IMR-90 (cell line): ENCODE results near the gene AGBL1. TPM values are rescaled to one million over a fixed set of nuclear protein-coding genes. Genes with fewer than 3 reads are reported as not detected.

ENCODE experiments used
- ATAC-seq: fragments of 200-7000 bp; cut with Tn5 transposase; 2 replicates; pipeline ENCODE4 v1.9.1; 2020; ENCODE audit warnings: low read depth, mild to moderate bottlenecking, moderate library complexity
- BruUV-seq: library from RNA; stranded (reverse); fragments of 400-500 nt; replicated peaks from 2 replicates; lab custom pipeline; 2021; lab: Mats Ljungman, UMichigan
- CTCF ChIA-PET: fragments of 300-600 bp; formaldehyde crosslinking; extraction: SDS; loops from one replicate; lab custom pipeline; 2021; ENCODE audit warnings: antibody characterized with exemption; lab: Yijun Ruan, JAX
- POLR2A ChIA-PET: fragments of 300-600 bp; sonication (Branson Sonifier 250); formaldehyde crosslinking; loops from one replicate; lab custom pipeline; 2022; ENCODE audit warnings: antibody characterized with exemption; ENCODE audit not compliant: unreplicated experiment; lab: Charles Lee
- DNase-seq: peaks from one replicate; pipeline ENCODE4 v3.0.0; 2013
- H2AFZ ChIP-seq: replicated peaks from 2 replicates; pipeline ENCODE3; 2013; ENCODE audit warnings: low read length, mild to moderate bottlenecking; ENCODE audit not compliant: poor library complexity
- H2AK5ac ChIP-seq: 2 replicates; pipeline ENCODE4 v1.6.1; 2013; ENCODE audit warnings: low read depth, low read length, inconsistent platforms
- H2AK9ac ChIP-seq: replicated peaks from 2 replicates; pipeline ENCODE3; 2013; ENCODE audit warnings: mild to moderate bottlenecking, low read depth, low read length, moderate library complexity; ENCODE audit not compliant: poor library complexity
- H2BK120ac ChIP-seq: 2 replicates; pipeline ENCODE4 v1.6.1; 2013; ENCODE audit warnings: low read depth, low read length, inconsistent platforms
- H2BK15ac ChIP-seq: 3 replicates; pipeline ENCODE4 v1.6.1; 2013; ENCODE audit warnings: low read depth, low read length, inconsistent platforms
- H2BK20ac ChIP-seq: 2 replicates; pipeline ENCODE4 v1.6.1; 2013; ENCODE audit warnings: low read depth, mild to moderate bottlenecking, inconsistent platforms, low read length, moderate library complexity
- H2BK5ac ChIP-seq: 2 replicates; pipeline ENCODE4 v1.6.1; 2013; ENCODE audit warnings: mild to moderate bottlenecking, low read depth, low read length, inconsistent platforms; ENCODE audit not compliant: poor library complexity, severe bottlenecking
- H3K14ac ChIP-seq: replicated peaks from 2 replicates; pipeline ENCODE4 v1.6.1; 2013; ENCODE audit warnings: low read depth, low read length, inconsistent platforms
- H3K18ac ChIP-seq: 2 replicates; pipeline ENCODE4 v1.6.1; 2013; ENCODE audit warnings: low read depth, low read length, control low read depth
- H3K23ac ChIP-seq: 2 replicates; pipeline ENCODE4 v1.6.1; 2013; ENCODE audit warnings: low read depth, low read length, inconsistent platforms
- H3K27ac ChIP-seq: 2 replicates; pipeline ENCODE4 v1.5.1; 2013; ENCODE audit warnings: mild to moderate bottlenecking, control low read depth, low read length; ENCODE audit not compliant: insufficient read depth
- H3K27me3 ChIP-seq: 2 replicates; pipeline ENCODE4 v1.6.1; 2013; ENCODE audit warnings: low read length; ENCODE audit not compliant: control insufficient read depth, insufficient read depth
- H3K36me3 ChIP-seq: 2 replicates; pipeline ENCODE4 v1.6.1; 2013; ENCODE audit warnings: low read length, mixed read lengths; ENCODE audit not compliant: control insufficient read depth, insufficient read depth
- H3K4ac ChIP-seq: 2 replicates; pipeline ENCODE4 v1.6.1; 2013; ENCODE audit warnings: low read depth, low read length, inconsistent platforms
- H3K4me1 ChIP-seq: 2 replicates; pipeline ENCODE4 v1.6.1; 2013; ENCODE audit warnings: low read length, mixed read lengths; ENCODE audit not compliant: control insufficient read depth, insufficient read depth
- H3K4me2 ChIP-seq: 2 replicates; pipeline ENCODE4 v1.6.1; 2013; ENCODE audit warnings: low read depth, mild to moderate bottlenecking, control low read depth, low read length, moderate library complexity
- H3K4me3 ChIP-seq: 2 replicates; pipeline ENCODE4 v1.5.1; 2013; ENCODE audit warnings: low read depth, mild to moderate bottlenecking, control low read depth, low read length, moderate library complexity; ENCODE audit not compliant: insufficient read depth
- H3K56ac ChIP-seq: 2 replicates; pipeline ENCODE4 v1.6.1; 2013; ENCODE audit warnings: low read length, inconsistent platforms; ENCODE audit not compliant: insufficient read depth; ENCODE audit errors: extremely low read depth
- H3K79me1 ChIP-seq, 2 experiments: 2 replicates each; pipeline ENCODE4 v1.6.1; 2013; ENCODE audit warnings: low read length in 2 of 2, inconsistent platforms in 1 of 2, low read depth in 1 of 2
- H3K9ac ChIP-seq: 2 replicates; pipeline ENCODE4 v1.6.1; 2013; ENCODE audit warnings: low read depth, low read length, control low read depth
- H3K9me1 ChIP-seq: 2 replicates; pipeline ENCODE4 v1.6.1; 2013; ENCODE audit warnings: low read length, inconsistent platforms; ENCODE audit not compliant: insufficient read depth
- H3K9me3 ChIP-seq: 2 replicates; pipeline ENCODE4 v1.6.1; 2013; ENCODE audit warnings: low read length; ENCODE audit not compliant: control insufficient read depth, insufficient read depth
- H4K20me1 ChIP-seq: 2 replicates; pipeline ENCODE4 v1.6.1; 2013; ENCODE audit warnings: low read length, inconsistent platforms; ENCODE audit not compliant: insufficient read depth
- H4K5ac ChIP-seq: 2 replicates; pipeline ENCODE4 v1.6.1; 2013; ENCODE audit warnings: mild to moderate bottlenecking, low read depth, low read length, control low read depth
- H4K8ac ChIP-seq, 2 experiments: 2 replicates each; pipeline ENCODE4 v1.6.1; 2013; ENCODE audit warnings: low read depth in 2 of 2, low read length in 2 of 2, control low read depth in 1 of 2, inconsistent platforms in 1 of 2
- H4K91ac ChIP-seq: 2 replicates; pipeline ENCODE4 v1.6.1; 2013; ENCODE audit warnings: low read depth, low read length, inconsistent platforms; ENCODE audit not compliant: insufficient read depth
- BHLHE40 ChIP-seq: fragments of 150-350 bp; IDR thresholded peaks from 2 replicates; pipeline ENCODE4 v1.6.1; 2016; ENCODE audit warnings: mild to moderate bottlenecking, low read depth, low read length
- CEBPB ChIP-seq: IDR thresholded peaks from 2 replicates; pipeline ENCODE4 v1.6.1; 2012; ENCODE audit warnings: low read depth, low read length, improper control_type of control experiment
- CHD1 ChIP-seq: IDR thresholded peaks from 2 replicates; pipeline ENCODE4 v1.6.1; 2012; ENCODE audit warnings: low read depth, low read length, improper control_type of control experiment
- CTCF ChIP-seq: conservative IDR thresholded peaks from 2 replicates; pipeline ENCODE4 v1.5.1; 2012; ENCODE audit warnings: mild to moderate bottlenecking, low read depth, low read length, improper control_type of control experiment
- FOS ChIP-seq: fragments of 150-350 bp; IDR thresholded peaks from 2 replicates; pipeline ENCODE4 v1.6.1; 2016; ENCODE audit warnings: low read depth, low read length
- MAFK ChIP-seq: IDR thresholded peaks from 2 replicates; pipeline ENCODE4 v1.6.1; 2012; ENCODE audit warnings: low read depth, low read length, improper control_type of control experiment
- MAZ ChIP-seq: IDR thresholded peaks from 2 replicates; pipeline ENCODE4 v1.6.1; 2012; ENCODE audit warnings: low read depth, mild to moderate bottlenecking, low read length, improper control_type of control experiment, moderate library complexity, borderline replicate concordance
- MXI1 ChIP-seq: IDR thresholded peaks from 2 replicates; pipeline ENCODE4 v1.6.1; 2012; ENCODE audit warnings: low read depth, mild to moderate bottlenecking, low read length, moderate library complexity, borderline replicate concordance
- NFE2L2 ChIP-seq: fragments of 150-350 bp; IDR thresholded peaks from 2 replicates; pipeline ENCODE4 v1.6.1; 2016; ENCODE audit warnings: low read depth, mild to moderate bottlenecking, low read length
- POLR2A ChIP-seq: IDR thresholded peaks from 2 replicates; pipeline ENCODE4 v1.6.1; 2012; ENCODE audit warnings: mild to moderate bottlenecking, low read depth, low read length
- RAD21 ChIP-seq: IDR thresholded peaks from 2 replicates; pipeline ENCODE4 v1.6.1; 2012; ENCODE audit warnings: low read length, improper control_type of control experiment
- RCOR1 ChIP-seq: IDR thresholded peaks from 2 replicates; pipeline ENCODE4 v1.6.1; 2012; ENCODE audit warnings: mild to moderate bottlenecking, low read length, improper control_type of control experiment; ENCODE audit not compliant: insufficient replicate concordance
- RFX5 ChIP-seq: IDR thresholded peaks from 2 replicates; pipeline ENCODE4 v1.8.0; 2012; ENCODE audit warnings: low read depth, mild to moderate bottlenecking, low read length, moderate library complexity
- SMC3 ChIP-seq: fragments of 150-350 bp; IDR thresholded peaks from 2 replicates; pipeline ENCODE4 v1.6.1; 2016; ENCODE audit warnings: low read depth, mild to moderate bottlenecking, antibody characterized with exemption, low read length, moderate library complexity
- USF2 ChIP-seq: fragments of 150-350 bp; IDR thresholded peaks from 2 replicates; pipeline ENCODE4 v1.6.1; 2017; ENCODE audit warnings: mild to moderate bottlenecking, antibody characterized with exemption, low read length, low read depth
- WGBS, 2 experiments: methylation state at CpG; one replicate each; pipeline versions ENCODE4 v1.1.5 to v1.1.7; 2013; ENCODE audit warnings: missing lambda C conversion rate in 2 of 2; ENCODE audit not compliant: insufficient read length in 1 of 2; ENCODE audit errors: extremely low coverage in 2 of 2; 5-methylcytosine and 5-hydroxymethylcytosine counted together
- dilution Hi-C: fragments of 300-500 bp; cut with HindIII; formaldehyde crosslinking; loops from one replicate; pipeline ENCODE4 v1.14.3; 2018; ENCODE audit warnings: low sequenced_read_pairs; ENCODE audit not compliant: unreplicated experiment
- in situ Hi-C: fragments of 300-500 bp; cut with MboI; formaldehyde crosslinking; loops from 3 replicates; pipeline ENCODE4 v1.14.3; 2019; ENCODE audit warnings: low sequenced_read_pairs, inconsistent platforms, mixed read lengths
- intact Hi-C: fragments of 100-400 bp; cut with micrococcal nuclease; formaldehyde crosslinking; loops from 2 replicates; pipeline ENCODE4 v1.10.0; 2022
- polyA plus RNA-seq, 3 experiments: library from polyadenylated mRNA; depleted of rRNA; stranded (reverse); fragments of >200 nt; gene quantifications; 2 replicates each; pipeline ENCODE4 v1.2.3, GENCODE V29; 2012; ENCODE audit warnings: low replicate concordance in 1 of 3
- total RNA-seq: library from RNA; depleted of rRNA; stranded (reverse); fragments of >200 nt; gene quantifications from 2 replicates; pipeline ENCODE4 v1.2.3, GENCODE V29; 2012
- TF ChIP-seq, protein P1 (sequence below): fragments of 150-350 bp; IDR thresholded peaks from 2 replicates; pipeline ENCODE4 v1.6.1; 2016; ENCODE audit warnings: low read depth, mild to moderate bottlenecking, low read length, moderate library complexity, borderline replicate concordance

Gene AGBL1
- total and polyA plus RNA-seq, 2 of the 4 experiments (the other 2 are of a cell fraction) = not detected

DNA sequence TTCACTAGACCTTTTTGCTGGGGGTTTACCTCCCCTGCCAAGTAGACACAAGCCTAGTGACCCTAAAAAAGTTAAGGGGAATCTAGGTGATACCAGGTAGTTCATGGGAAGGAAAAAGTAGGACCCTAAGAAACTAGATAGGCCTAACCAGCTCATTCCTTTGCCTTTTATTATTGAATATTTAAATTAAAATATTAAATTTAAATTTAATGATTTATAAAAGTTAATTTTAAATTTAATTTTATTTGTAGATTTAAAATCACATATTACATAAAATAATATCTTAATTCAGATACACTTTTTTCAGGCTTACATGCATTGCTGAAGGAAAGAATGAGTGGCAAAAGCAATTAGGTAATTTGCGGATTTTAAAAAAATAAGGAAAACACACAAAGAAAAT lies 584.9 kb downstream of the AGBL1 start:
- dilution Hi-C loops (no loop called here), in situ Hi-C loops (no loop called here), intact Hi-C loops (no loop called here)
- no TSS peak for BruUV-seq
- no peak overlapping the region for H2BK20ac ChIP-seq
- no peaks in the 10 kb centered on the region for H3K4me1 ChIP-seq
- no peak overlapping the region for H4K5ac ChIP-seq
- POLR2A ChIA-PET = no interaction called here
- H2BK5ac ChIP-seq = no peak overlapping the region
- no CpG with 5 or more reads among the region's 1 CpG for WGBS, 2 experiments
- H3K18ac ChIP-seq = no peak overlapping the region
- H2AFZ ChIP-seq = no peak overlapping the region
- H3K27ac ChIP-seq = no peak overlapping the region
- H3K9ac ChIP-seq = no peak overlapping the region
- H2AK5ac ChIP-seq = no peak overlapping the region
- no peak overlapping the region for H3K14ac ChIP-seq
- DNase-seq (no peak), ATAC-seq (no peak)
- H2BK120ac ChIP-seq = no peak overlapping the region
- no peak overlapping the region for H3K56ac ChIP-seq
- CTCF ChIA-PET = no interaction called here
- H3K23ac ChIP-seq = no peak overlapping the region
- H3K79me1 ChIP-seq = no peaks in the 10 kb centered on the region
- H4K91ac ChIP-seq = no peak overlapping the region
- peaks cover 7% of the 10 kb centered on the region; the same call in 1 of the 2 replicates for H3K9me3 ChIP-seq
- H3K27me3 ChIP-seq = no peaks in the 10 kb centered on the region
- no peak for TF ChIP-seq NFE2L2
- no peak for TF ChIP-seq CTCF
- no peak for TF ChIP-seq BHLHE40
- TF ChIP-seq, protein P1, sequence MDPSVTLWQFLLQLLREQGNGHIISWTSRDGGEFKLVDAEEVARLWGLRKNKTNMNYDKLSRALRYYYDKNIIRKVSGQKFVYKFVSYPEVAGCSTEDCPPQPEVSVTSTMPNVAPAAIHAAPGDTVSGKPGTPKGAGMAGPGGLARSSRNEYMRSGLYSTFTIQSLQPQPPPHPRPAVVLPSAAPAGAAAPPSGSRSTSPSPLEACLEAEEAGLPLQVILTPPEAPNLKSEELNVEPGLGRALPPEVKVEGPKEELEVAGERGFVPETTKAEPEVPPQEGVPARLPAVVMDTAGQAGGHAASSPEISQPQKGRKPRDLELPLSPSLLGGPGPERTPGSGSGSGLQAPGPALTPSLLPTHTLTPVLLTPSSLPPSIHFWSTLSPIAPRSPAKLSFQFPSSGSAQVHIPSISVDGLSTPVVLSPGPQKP = no peak
- no peak for TF ChIP-seq CHD1
- no peak for TF ChIP-seq RAD21
- TF ChIP-seq MAZ = no peak
- TF ChIP-seq SMC3 = no peak
- no peak for TF ChIP-seq MAFK
- TF ChIP-seq RCOR1 = no peak
- TF ChIP-seq CEBPB = no peak
- TF ChIP-seq MXI1 = no peak
- TF ChIP-seq POLR2A = no peak
- TF ChIP-seq RFX5 = no peak
- no peak for TF ChIP-seq USF2
- TF ChIP-seq FOS = no peak
- H2BK15ac ChIP-seq = no peak overlapping the region
- H4K20me1 ChIP-seq = no peaks in the 10 kb centered on the region
- no peak overlapping the region for H3K4me3 ChIP-seq
- no peak overlapping the region for H3K4ac ChIP-seq
- no peaks in the 10 kb centered on the region for H3K9me1 ChIP-seq
- H2AK9ac ChIP-seq = no peak overlapping the region
- no peak overlapping the region for H3K4me2 ChIP-seq
- no peak overlapping the region for H4K8ac ChIP-seq
- H3K36me3 ChIP-seq = no peaks in the 10 kb centered on the region
